AG04450 (cell line): ENCODE data around the gene CASP7. TPM values are rescaled to one million over a fixed set of nuclear protein-coding genes. Genes with fewer than 3 reads are reported as not detected.

ENCODE experiments used
- CTCF ChIA-PET: fragments of 300-600, 350-600 bp; formaldehyde crosslinking; extraction: SDS; loops from one replicate; lab custom pipeline; 2022; ENCODE audit warnings: antibody characterized with exemption, inconsistent platforms; lab: Charles Lee
- POLR2A ChIA-PET: fragments of 350-600 bp; formaldehyde crosslinking; extraction: SDS; loops from one replicate; lab custom pipeline; 2021; ENCODE audit warnings: antibody characterized with exemption, inconsistent platforms; lab: Yijun Ruan, JAX
- DNase-seq: peaks from one replicate; pipeline ENCODE4 v3.0.0-alpha.2; 2011; ENCODE audit warnings: low read depth, low spot score
- H3K27ac ChIP-seq: one replicate; pipeline ENCODE4 v1.5.1; 2012; ENCODE audit warnings: low read depth, low read length, control low read depth
- H3K27me3 ChIP-seq: one replicate; pipeline ENCODE4 v1.6.0; 2012; ENCODE audit warnings: low read length; ENCODE audit not compliant: control insufficient read depth, insufficient read depth
- H3K4me3 ChIP-seq: 2 replicates; pipeline ENCODE4 v1.5.1; 2011; ENCODE audit warnings: mild to moderate bottlenecking, low read depth, low read length, control low read depth
- H3K9me3 ChIP-seq: 2 replicates; pipeline ENCODE4 v1.5.1; 2012; ENCODE audit warnings: low read length; ENCODE audit not compliant: control insufficient read depth, insufficient read depth
- CTCF ChIP-seq: IDR thresholded peaks from 2 replicates; pipeline ENCODE4 v1.5.1; 2011; ENCODE audit warnings: low read depth, low read length, control low read depth, inconsistent platforms
- polyA plus RNA-seq: library from polyadenylated mRNA; depleted of rRNA; stranded (reverse); fragments of >200 nt; gene quantifications from 2 replicates; pipeline ENCODE4 v1.2.3, GENCODE V29; 2011; rRNA removed

The CASP7 gene
- polyA plus RNA-seq, 1 experiment: 33.7 TPM

GRCh38 chr10:113775686-113776294 lies 96.1 kb downstream of the CASP7 start:
- no peak for TF ChIP-seq CTCF
- Histone ChIP-seq H3K4me3 (no peak overlapping the region), H3K9me3 (no peaks in the 10 kb centered on the region), H3K27ac (no peak overlapping the region), H3K27me3 (peaks cover 5% of the 10 kb centered on the region)
- ChIA-PET CTCF (no interaction called here), POLR2A (no interaction called here)
- no peak for DNase-seq

GRCh38 chr10:113776553-113776952 lies 96.8 kb downstream of the CASP7 start:
- ChIA-PET POLR2A (no interaction called here), CTCF (interaction anchor here (1.7 to 2.6 kb wide), 2 partner anchors 11 to 22 kb away, joined by 6 read pairs; no protein-coding TSS in a partner anchor)
- no peak for TF ChIP-seq CTCF
- no peak overlapping the region for H3K4me3 ChIP-seq
- H3K27ac ChIP-seq: no peak overlapping the region
- H3K27me3 ChIP-seq: peaks cover 3% of the 10 kb centered on the region
- no peak for DNase-seq
- no peaks in the 10 kb centered on the region for H3K9me3 ChIP-seq

Other genes starting within 250 kb of the CASP7 start
- not detected in 2 replicates for gene HABP2, start 126.9 kb upstream of the CASP7 start, polyA plus RNA-seq
- not detected in 2 replicates for gene NRAP, start 15.9 kb upstream of the CASP7 start, polyA plus RNA-seq
- not detected in 2 replicates for gene PLEKHS1, start 71.8 kb downstream of the CASP7 start, polyA plus RNA-seq
- 4.4 and 6.3 TPM in 2 replicates for gene DCLRE1A, start 174.2 kb downstream of the CASP7 start, polyA plus RNA-seq
- gene NHLRC2, start 174.7 kb downstream of the CASP7 start, polyA plus RNA-seq: 6.8 and 7.6 TPM in 2 replicates